SK-N-SH treated with all-trans-retinoic acid at 6 μM for 48 hours (cell line): ENCODE measurements around the gene COL23A1.

Experiments used
- ATAC-seq: fragments of 200-7000 bp; cut with Tn5 transposase; 3 replicates; pipeline ENCODE4 v1.9.1; 2020; ENCODE audit warnings: mild to moderate bottlenecking, moderate library complexity
- ARNTL ChIP-seq: fragments of 450-650 bp; formaldehyde crosslinking; IDR thresholded peaks from 2 replicates; pipeline ENCODE4 v1.5.0; 2020; ENCODE audit warnings: low read depth, mild to moderate bottlenecking, moderate library complexity, borderline replicate concordance
- BACH2 ChIP-seq: fragments of 250-450 bp; sonication (Bioruptor Pico); IDR thresholded peaks from 2 replicates; pipeline ENCODE4 v1.9.0; 2021; ENCODE audit warnings: mild to moderate bottlenecking, borderline replicate concordance
- CREB5 ChIP-seq: fragments of 250-450 bp; sonication (Bioruptor Pico); IDR thresholded peaks from 2 replicates; pipeline ENCODE4 v1.5.1; 2020; ENCODE audit warnings: low read depth, mild to moderate bottlenecking, moderate library complexity
- CSDC2 ChIP-seq: fragments of 250-450 bp; sonication (Bioruptor Pico); IDR thresholded peaks from 2 replicates; pipeline ENCODE4 v1.5.0; 2020; ENCODE audit warnings: mild to moderate bottlenecking, moderate library complexity
- ESRRG ChIP-seq: fragments of 250-450 bp; sonication (Bioruptor Pico); IDR thresholded peaks from 2 replicates; pipeline ENCODE4 v1.6.1; 2021; ENCODE audit warnings: mild to moderate bottlenecking
- GLIS3 ChIP-seq: fragments of 250-450 bp; sonication (Bioruptor Pico); IDR thresholded peaks from 2 replicates; pipeline ENCODE4 v1.5.0; 2020; ENCODE audit warnings: mild to moderate bottlenecking, moderate library complexity
- ISL1 ChIP-seq: fragments of 250-450 bp; sonication (Bioruptor Pico); IDR thresholded peaks from 2 replicates; pipeline ENCODE4 v2.1.2; 2022; ENCODE audit warnings: mild to moderate bottlenecking, moderate library complexity
- OSR1 ChIP-seq: fragments of 250-450 bp; sonication (Bioruptor Pico); IDR thresholded peaks from 2 replicates; pipeline ENCODE4 v1.8.0; 2022; ENCODE audit warnings: moderate library complexity, mild to moderate bottlenecking, inconsistent platforms
- PATZ1 ChIP-seq: fragments of 250-450 bp; sonication (Bioruptor Pico); IDR thresholded peaks from 2 replicates; pipeline ENCODE4 v1.8.0; 2020; ENCODE audit warnings: mild to moderate bottlenecking, moderate library complexity, borderline replicate concordance
- PPARA ChIP-seq: fragments of 250-450 bp; sonication (Bioruptor Pico); IDR thresholded peaks from 2 replicates; pipeline ENCODE4 v1.5.0; 2020; ENCODE audit warnings: mild to moderate bottlenecking, borderline replicate concordance
- RARB ChIP-seq: fragments of 250-450 bp; sonication (Bioruptor Pico); IDR thresholded peaks from 2 replicates; pipeline ENCODE4 v1.8.0; 2021; ENCODE audit warnings: mild to moderate bottlenecking, moderate library complexity
- SNAI2 ChIP-seq: fragments of 250-450 bp; sonication (Bioruptor Pico); IDR thresholded peaks from 2 replicates; pipeline ENCODE4 v1.5.0; 2020; ENCODE audit warnings: mild to moderate bottlenecking, moderate library complexity
- TCF4 ChIP-seq: fragments of 250-450 bp; sonication (Bioruptor Pico); IDR thresholded peaks from 2 replicates; pipeline ENCODE4 v1.8.0; 2021; ENCODE audit warnings: mild to moderate bottlenecking, moderate library complexity, borderline replicate concordance
- TOX ChIP-seq: fragments of 250-450 bp; sonication (Bioruptor Pico); IDR thresholded peaks from 2 replicates; pipeline ENCODE4 v1.8.0; 2021; ENCODE audit warnings: mild to moderate bottlenecking, moderate library complexity, borderline replicate concordance
- TSHZ2 ChIP-seq: fragments of 250-450 bp; sonication (Bioruptor Pico); IDR thresholded peaks from 2 replicates; pipeline ENCODE4 v1.5.0; 2020; ENCODE audit warnings: mild to moderate bottlenecking, moderate library complexity
- ZC3H10 ChIP-seq: fragments of 250-450 bp; sonication (Bioruptor Pico); IDR thresholded peaks from 2 replicates; pipeline ENCODE4 v1.5.1; 2021; ENCODE audit warnings: mild to moderate bottlenecking, moderate library complexity
- ZFP3 ChIP-seq: fragments of 250-450 bp; sonication (Bioruptor Pico); IDR thresholded peaks from 2 replicates; pipeline ENCODE4 v1.5.0; 2020; ENCODE audit warnings: mild to moderate bottlenecking, moderate library complexity
- ZFP30 ChIP-seq: fragments of 450-650 bp; formaldehyde crosslinking; IDR thresholded peaks from 2 replicates; pipeline ENCODE4 v1.5.0; 2022; ENCODE audit warnings: mild to moderate bottlenecking, moderate library complexity
- ZNF565 ChIP-seq: fragments of 450-650 bp; formaldehyde crosslinking; conservative IDR thresholded peaks from 2 replicates; pipeline ENCODE4 v1.5.0; 2020; ENCODE audit warnings: low read depth, mild to moderate bottlenecking, moderate library complexity
- ZNF70 ChIP-seq: fragments of 450-650 bp; formaldehyde crosslinking; IDR thresholded peaks from 2 replicates; pipeline ENCODE4 v1.5.0; 2020; ENCODE audit warnings: mild to moderate bottlenecking, moderate library complexity
- ZNF8 ChIP-seq: fragments of 450-650 bp; formaldehyde crosslinking; IDR thresholded peaks from 2 replicates; pipeline ENCODE4 v1.5.0; 2020; ENCODE audit warnings: mild to moderate bottlenecking, moderate library complexity
- TF ChIP-seq, protein P1 (sequence below): fragments of 250-450 bp; sonication (Bioruptor Pico); IDR thresholded peaks from 2 replicates; pipeline ENCODE4 v1.8.0; 2021; ENCODE audit warnings: low read depth, mild to moderate bottlenecking, moderate library complexity, borderline replicate concordance
- TF ChIP-seq, protein P2 (sequence below): fragments of 250-450 bp; sonication (Bioruptor Pico); IDR thresholded peaks from 2 replicates; pipeline ENCODE4 v1.5.1; 2021; ENCODE audit warnings: mild to moderate bottlenecking, moderate library complexity

COL23A1 gene

DNA sequence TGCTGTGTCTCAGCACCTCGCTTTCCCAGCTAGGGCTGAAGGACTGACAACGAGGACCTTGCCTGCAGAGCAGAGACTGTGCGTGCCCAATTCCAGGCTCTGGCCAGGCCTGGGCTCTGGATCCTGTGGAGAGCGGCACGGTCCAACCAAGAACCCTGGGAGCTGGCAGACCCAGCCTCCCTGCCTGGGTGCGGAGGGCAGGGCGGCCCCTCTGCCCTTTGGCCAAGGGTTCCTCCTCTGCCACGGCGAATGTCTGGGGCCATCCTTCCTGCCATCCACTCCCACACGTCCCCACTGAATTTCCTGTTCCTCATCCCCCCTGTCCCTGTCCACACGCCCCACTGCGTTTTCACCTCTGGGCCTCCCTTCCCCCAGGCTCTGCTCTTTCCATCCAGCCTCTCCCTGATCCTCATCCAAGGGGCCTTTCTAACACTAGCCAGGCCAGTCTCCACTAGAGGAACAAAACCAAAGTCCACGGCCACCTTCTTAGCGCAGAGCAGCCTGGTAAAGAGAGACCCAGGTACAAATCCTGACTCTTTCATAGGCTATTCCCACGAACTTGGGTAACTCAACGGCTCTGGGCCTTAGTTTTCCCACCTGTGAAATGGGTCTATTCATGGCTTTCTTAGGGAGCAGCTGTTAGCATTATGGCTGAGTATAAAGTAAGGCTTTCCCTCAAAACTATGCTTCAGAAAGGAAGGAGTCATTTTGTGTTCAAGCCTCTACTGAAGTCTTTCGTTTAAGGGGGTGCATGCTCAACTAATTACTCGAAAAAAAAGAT is 262.1 kb downstream of the COL23A1 start:
- no peak for ATAC-seq
- TF ChIP-seq TOX (CRISPR knock-in tag) (no peak), ARNTL (no peak), ZFP30 (CRISPR knock-in tag) (no peak)
- TF ChIP-seq, all 23 proteins: peak for 0

DNA sequence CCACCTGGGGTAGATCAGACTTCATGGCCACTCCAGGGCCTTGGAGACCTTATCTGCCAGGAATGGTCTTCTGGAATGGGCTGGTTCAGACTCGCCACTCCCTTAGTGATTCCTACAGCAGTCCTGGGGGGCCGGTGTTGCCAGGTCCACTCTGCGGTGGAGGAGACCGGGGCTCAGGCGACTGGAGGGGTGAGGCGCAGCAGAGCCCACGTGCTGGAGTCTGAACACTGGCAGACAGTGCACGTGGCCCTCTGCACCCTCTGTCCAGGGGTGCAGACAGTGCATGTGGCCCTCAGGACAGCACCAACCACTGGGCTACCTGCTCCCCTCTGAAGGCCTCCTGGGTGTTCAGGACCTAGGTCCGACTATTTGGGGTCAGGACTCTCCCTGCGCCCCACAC is 262.7 kb downstream of the COL23A1 start:
- no peak for TF ChIP-seq ZNF8
- TF ChIP-seq ZFP30 (CRISPR knock-in tag): no peak
- TF ChIP-seq OSR1 (CRISPR knock-in tag): no peak
- no peak for TF ChIP-seq ZC3H10 (CRISPR knock-in tag)
- no peak for TF ChIP-seq ZNF565 (CRISPR knock-in tag)
- TF ChIP-seq SNAI2: no peak
- no peak for TF ChIP-seq ZNF70 (CRISPR knock-in tag)
- no peak for TF ChIP-seq CREB5
- no peak for TF ChIP-seq TSHZ2 (CRISPR knock-in tag)
- TF ChIP-seq, protein P1, sequence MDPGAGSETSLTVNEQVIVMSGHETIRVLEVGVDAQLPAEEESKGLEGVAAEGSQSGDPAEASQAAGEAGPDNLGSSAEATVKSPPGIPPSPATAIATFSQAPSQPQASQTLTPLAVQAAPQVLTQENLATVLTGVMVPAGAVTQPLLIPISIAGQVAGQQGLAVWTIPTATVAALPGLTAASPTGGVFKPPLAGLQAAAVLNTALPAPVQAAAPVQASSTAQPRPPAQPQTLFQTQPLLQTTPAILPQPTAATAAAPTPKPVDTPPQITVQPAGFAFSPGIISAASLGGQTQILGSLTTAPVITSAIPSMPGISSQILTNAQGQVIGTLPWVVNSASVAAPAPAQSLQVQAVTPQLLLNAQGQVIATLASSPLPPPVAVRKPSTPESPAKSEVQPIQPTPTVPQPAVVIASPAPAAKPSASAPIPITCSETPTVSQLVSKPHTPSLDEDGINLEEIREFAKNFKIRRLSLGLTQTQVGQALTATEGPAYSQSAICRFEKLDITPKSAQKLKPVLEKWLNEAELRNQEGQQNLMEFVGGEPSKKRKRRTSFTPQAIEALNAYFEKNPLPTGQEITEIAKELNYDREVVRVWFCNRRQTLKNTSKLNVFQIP (CRISPR knock-in tag): no peak
- TF ChIP-seq ESRRG: no peak
- no peak for TF ChIP-seq ISL1 (CRISPR knock-in tag)
- TF ChIP-seq ARNTL: no peak
- TF ChIP-seq ZFP3 (CRISPR knock-in tag): no peak
- TF ChIP-seq GLIS3 (CRISPR knock-in tag): no peak
- no peak for TF ChIP-seq RARB
- no peak for TF ChIP-seq PATZ1 (CRISPR knock-in tag)
- ATAC-seq: no peak

GRCh38 chr5:178326374-178326715 is 263.8 kb downstream of the COL23A1 start:
- no peak for ATAC-seq
- no peak for TF ChIP-seq ZNF565 (CRISPR knock-in tag)
- TF ChIP-seq, protein P2, sequence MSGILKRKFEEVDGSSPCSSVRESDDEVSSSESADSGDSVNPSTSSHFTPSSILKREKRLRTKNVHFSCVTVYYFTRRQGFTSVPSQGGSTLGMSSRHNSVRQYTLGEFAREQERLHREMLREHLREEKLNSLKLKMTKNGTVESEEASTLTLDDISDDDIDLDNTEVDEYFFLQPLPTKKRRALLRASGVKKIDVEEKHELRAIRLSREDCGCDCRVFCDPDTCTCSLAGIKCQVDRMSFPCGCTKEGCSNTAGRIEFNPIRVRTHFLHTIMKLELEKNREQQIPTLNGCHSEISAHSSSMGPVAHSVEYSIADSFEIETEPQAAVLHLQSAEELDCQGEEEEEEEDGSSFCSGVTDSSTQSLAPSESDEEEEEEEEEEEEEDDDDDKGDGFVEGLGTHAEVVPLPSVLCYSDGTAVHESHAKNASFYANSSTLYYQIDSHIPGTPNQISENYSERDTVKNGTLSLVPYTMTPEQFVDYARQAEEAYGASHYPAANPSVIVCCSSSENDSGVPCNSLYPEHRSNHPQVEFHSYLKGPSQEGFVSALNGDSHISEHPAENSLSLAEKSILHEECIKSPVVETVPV (CRISPR knock-in tag): no peak
- no peak for TF ChIP-seq PPARA (CRISPR knock-in tag)
- no peak for TF ChIP-seq ZFP3 (CRISPR knock-in tag)
- TF ChIP-seq RARB: no peak
- no peak for TF ChIP-seq CREB5
- no peak for TF ChIP-seq CSDC2
- TF ChIP-seq TSHZ2 (CRISPR knock-in tag): no peak
- TF ChIP-seq BACH2 (CRISPR knock-in tag): no peak
- no peak for TF ChIP-seq PATZ1 (CRISPR knock-in tag)
- no peak for TF ChIP-seq TCF4 (CRISPR knock-in tag)
- no peak for TF ChIP-seq GLIS3 (CRISPR knock-in tag)
- TF ChIP-seq SNAI2: no peak
